Activated CD4-positive, alpha-beta T cell treated with anti-CD3 and anti-CD28 coated beads, Interleukin-2, amount 10 ng/mL, durations not matched to agents 24 days and 14 days (primary cell): ENCODE data around the gene DNMT3L. TPM values are rescaled to one million over a fixed set of nuclear protein-coding genes. Genes with fewer than 3 reads are reported as not detected.
"Not testable (repeated sequence)": the region's sequence is repeated elsewhere in the genome, so short reads cannot be mapped to it uniquely, and the experiment has no call there.

Experiments used
- DNase-seq: peaks from one replicate; pipeline ENCODE4 v3.0.0; 2022
- H3K27ac Mint-ChIP-seq: one replicate; pipeline ENCODE4 v1.8.0; 2022; ENCODE audit warnings: mild to moderate bottlenecking, mixed read lengths
- H3K27me3 Mint-ChIP-seq: one replicate; pipeline ENCODE4 v1.8.0; 2022; ENCODE audit warnings: mixed read lengths
- H3K36me3 Mint-ChIP-seq: one replicate; pipeline ENCODE4 v1.8.0; 2022; ENCODE audit warnings: low read depth, mild to moderate bottlenecking, mixed read lengths
- H3K4me1 Mint-ChIP-seq: one replicate; pipeline ENCODE4 v1.8.0; 2021; ENCODE audit warnings: mixed read lengths
- H3K4me3 Mint-ChIP-seq: one replicate; pipeline ENCODE4 v1.8.0; 2022; ENCODE audit warnings: mild to moderate bottlenecking, moderate library complexity, mixed read lengths
- H3K9me3 Mint-ChIP-seq: one replicate; pipeline ENCODE4 v1.8.0; 2021; ENCODE audit warnings: mixed read lengths
- intact Hi-C: fragments of 100-400 bp; cut with micrococcal nuclease; formaldehyde crosslinking; loops from one replicate; pipeline ENCODE4 v1.15.1; 2023
- total RNA-seq: library from RNA; stranded (reverse); gene quantifications from 2 replicates; pipeline ENCODE4 v1.2.3, GENCODE V29; 2022

DNMT3L gene
- total RNA-seq, 1 donor from 2014 or later: not detected

DNA sequence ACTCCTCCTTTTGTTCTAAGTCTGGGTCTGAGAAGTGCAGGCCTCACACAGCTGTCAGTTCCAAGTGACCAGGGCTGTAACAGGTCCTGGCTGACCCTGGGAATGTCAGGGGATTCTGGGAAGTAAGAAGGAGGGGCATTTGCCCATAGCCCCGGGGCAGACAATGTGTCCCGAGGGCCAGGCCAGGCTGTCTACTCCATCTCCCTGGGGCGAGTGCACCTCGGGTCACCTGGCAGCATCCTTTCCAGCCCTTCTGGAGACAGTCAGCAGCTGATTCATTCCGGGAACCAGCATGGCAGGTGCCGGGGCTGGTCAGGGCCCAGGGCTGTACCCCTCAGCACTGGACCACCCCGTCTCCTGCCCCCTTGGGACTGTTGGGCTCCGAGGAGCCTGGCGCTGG is 34.1 kb downstream of the DNMT3L start:
- intact Hi-C loops, H3K27ac Mint-ChIP-seq, DNase-seq, H3K9me3 Mint-ChIP-seq, H3K4me3 Mint-ChIP-seq, H3K4me1 Mint-ChIP-seq, H3K36me3 Mint-ChIP-seq, H3K27me3 Mint-ChIP-seq: not testable (repeated sequence)

DNA sequence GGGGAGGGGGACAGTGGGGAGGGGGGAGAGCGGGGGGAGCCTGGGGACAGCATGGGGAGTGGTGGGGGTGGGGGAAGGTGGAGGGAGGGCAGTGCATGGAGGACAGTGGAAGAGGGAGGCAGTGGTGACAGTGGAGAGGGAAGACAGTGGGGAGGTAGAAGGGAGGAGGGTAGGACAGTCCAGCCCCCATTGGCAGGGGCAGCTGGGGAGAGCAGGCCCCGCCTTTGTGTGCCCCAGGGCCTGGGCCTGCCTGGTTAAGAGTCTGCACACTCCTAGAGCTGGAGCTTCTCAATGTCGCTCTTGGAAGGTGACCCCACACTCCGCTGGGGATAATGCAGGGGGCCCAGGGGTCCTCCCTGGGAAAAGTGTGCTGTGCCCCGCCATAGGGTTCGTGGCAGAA is 36.1 kb downstream of the DNMT3L start:
- H3K27me3 Mint-ChIP-seq, DNase-seq, H3K4me1 Mint-ChIP-seq, H3K36me3 Mint-ChIP-seq, H3K4me3 Mint-ChIP-seq, H3K9me3 Mint-ChIP-seq, intact Hi-C loops, H3K27ac Mint-ChIP-seq: not testable (repeated sequence)

GRCh38 chr21:44223334-44223733 is 38.4 kb downstream of the DNMT3L start:
- DNase-seq, H3K36me3 Mint-ChIP-seq, H3K9me3 Mint-ChIP-seq, H3K4me1 Mint-ChIP-seq, H3K27ac Mint-ChIP-seq, H3K4me3 Mint-ChIP-seq, intact Hi-C loops, H3K27me3 Mint-ChIP-seq: not testable (repeated sequence)

DNA sequence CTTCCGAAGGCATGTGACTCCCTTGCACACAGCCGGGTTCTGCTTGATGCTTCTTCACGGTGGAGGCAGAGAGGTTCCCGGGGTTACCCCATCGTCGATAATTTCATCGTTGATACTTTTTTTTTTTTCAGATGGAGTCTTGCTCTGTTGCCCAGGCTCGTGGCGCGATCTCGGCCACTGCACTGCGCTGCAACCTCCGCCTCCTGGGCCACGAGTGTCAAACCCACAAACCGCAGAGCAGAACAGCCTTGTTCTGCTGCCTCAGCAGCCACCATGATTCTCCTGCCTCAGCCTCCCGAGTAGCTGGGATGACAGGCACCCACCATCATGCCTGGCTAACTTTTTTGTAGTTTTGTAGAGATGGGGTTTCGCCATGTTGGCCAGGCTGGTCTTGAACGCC is 41.0 kb downstream of the DNMT3L start:
- H3K4me3 Mint-ChIP-seq, H3K36me3 Mint-ChIP-seq, H3K4me1 Mint-ChIP-seq, DNase-seq, H3K27me3 Mint-ChIP-seq, H3K9me3 Mint-ChIP-seq, intact Hi-C loops, H3K27ac Mint-ChIP-seq: not testable (repeated sequence)

DNA sequence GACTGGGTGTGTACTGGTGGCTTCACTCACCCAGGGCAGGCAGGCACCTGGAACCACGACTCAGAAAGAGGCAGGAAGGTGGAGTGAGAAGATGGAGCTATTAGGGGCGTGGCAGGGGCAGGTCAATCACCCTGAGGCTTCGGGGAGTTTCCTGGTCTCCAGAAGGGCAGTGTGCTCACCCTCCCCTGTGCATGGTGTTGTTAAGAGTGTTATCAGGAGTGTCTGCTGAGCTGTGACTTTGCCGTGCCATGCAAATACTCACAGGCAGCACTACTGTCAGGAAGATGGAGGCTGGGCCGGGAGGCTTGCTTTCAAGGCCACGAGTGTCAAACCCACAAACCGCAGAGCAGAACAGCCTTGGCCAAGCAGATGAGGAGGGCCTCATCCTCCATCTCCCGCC is 43.2 kb downstream of the DNMT3L start:
- intact Hi-C loops, DNase-seq, H3K27ac Mint-ChIP-seq, H3K36me3 Mint-ChIP-seq, H3K9me3 Mint-ChIP-seq, H3K27me3 Mint-ChIP-seq, H3K4me1 Mint-ChIP-seq, H3K4me3 Mint-ChIP-seq: not testable (repeated sequence)

GRCh38 chr21:44211978-44212377 is 49.7 kb downstream of the DNMT3L start:
- H3K9me3 Mint-ChIP-seq, H3K4me3 Mint-ChIP-seq, H3K27me3 Mint-ChIP-seq, H3K4me1 Mint-ChIP-seq, intact Hi-C loops, H3K27ac Mint-ChIP-seq, DNase-seq, H3K36me3 Mint-ChIP-seq: not testable (repeated sequence)

GRCh38 chr21:44211574-44211973 is 50.1 kb downstream of the DNMT3L start:
- DNase-seq, H3K36me3 Mint-ChIP-seq, H3K4me3 Mint-ChIP-seq, H3K27ac Mint-ChIP-seq, H3K4me1 Mint-ChIP-seq, H3K9me3 Mint-ChIP-seq, H3K27me3 Mint-ChIP-seq, intact Hi-C loops: not testable (repeated sequence)

- H3K36me3 Mint-ChIP-seq, H3K4me3 Mint-ChIP-seq, H3K27ac Mint-ChIP-seq, DNase-seq, H3K9me3 Mint-ChIP-seq, H3K27me3 Mint-ChIP-seq, H3K4me1 Mint-ChIP-seq, intact Hi-C loops: not testable (repeated sequence)
Observed at GRCh38 chr21:44207860-44208646, 53.6 kb downstream of the DNMT3L start.

DNA sequence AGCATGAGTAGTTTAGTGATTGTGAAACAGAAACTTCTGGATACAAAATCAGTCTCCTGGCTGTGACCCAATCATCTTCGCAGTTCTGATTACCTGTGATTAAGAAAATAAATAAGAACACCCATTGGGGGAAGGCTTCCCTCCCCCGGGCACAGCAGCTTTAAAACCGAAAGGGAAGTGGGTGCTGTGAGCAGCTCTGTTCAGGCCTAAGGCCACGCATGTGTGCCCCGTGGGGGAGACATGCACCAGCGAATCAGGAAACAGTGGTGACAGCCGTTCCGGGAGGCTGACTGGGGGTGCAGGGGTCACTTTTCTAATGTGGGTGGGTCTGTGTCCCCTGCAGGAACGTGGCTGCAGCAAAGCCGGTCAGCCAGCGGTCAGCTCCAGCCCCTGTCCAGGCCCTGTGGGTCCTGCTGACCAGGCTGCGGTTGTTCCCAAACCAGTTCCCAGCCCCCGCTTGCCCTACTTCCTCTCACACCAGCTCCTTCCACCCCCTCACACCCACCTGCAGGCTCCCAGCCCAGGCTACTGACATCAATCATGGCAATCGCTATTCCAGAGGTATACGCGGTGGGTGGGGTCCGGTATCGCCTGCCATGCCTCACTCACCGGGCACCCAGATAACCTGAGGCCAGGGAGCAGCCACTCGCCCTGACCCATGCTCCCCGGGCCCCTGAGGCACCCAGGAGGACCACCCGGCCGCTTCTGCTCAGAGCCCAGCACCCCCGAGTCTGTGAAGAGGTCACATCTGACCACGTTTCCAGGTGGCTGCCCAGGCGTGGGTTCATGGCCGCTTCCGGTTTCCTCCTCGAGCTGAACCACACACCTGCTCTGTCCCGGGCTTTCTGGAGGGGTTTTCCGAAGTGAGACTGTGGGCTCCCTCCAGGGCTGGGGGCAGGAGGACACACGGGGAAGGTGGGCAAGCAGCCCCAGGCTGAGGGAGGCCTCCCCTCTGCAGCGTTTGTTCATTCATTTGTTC is 54.7 kb downstream of the DNMT3L start:
- H3K4me1 Mint-ChIP-seq, intact Hi-C loops, H3K27ac Mint-ChIP-seq, DNase-seq, H3K27me3 Mint-ChIP-seq, H3K4me3 Mint-ChIP-seq, H3K9me3 Mint-ChIP-seq, H3K36me3 Mint-ChIP-seq: not testable (repeated sequence)

DNA sequence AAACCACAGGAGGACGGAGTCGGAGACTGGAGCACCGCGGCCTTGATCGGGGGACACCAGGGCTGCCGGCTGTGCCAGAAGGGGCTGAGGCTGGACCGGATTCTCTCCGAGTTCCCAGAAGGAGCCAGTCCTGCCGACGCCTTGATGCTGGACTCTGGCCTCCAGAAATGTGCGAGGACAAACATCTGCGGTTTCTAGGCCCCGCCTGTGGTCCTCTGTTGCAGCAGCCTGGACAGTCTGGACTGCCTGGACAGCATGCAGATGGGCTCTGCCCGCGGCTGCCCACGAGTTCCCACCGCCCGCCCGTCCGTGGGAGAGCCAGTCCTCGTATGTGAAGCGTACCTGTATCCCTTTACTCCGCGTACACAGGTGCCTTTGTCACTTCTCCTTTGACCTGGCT is 55.5 kb downstream of the DNMT3L start:
- H3K9me3 Mint-ChIP-seq, intact Hi-C loops, H3K4me1 Mint-ChIP-seq, H3K27ac Mint-ChIP-seq, H3K36me3 Mint-ChIP-seq, H3K4me3 Mint-ChIP-seq, DNase-seq, H3K27me3 Mint-ChIP-seq: not testable (repeated sequence)

GRCh38 chr21:44202590-44203299 is 59.0 kb downstream of the DNMT3L start:
- DNase-seq, H3K9me3 Mint-ChIP-seq, intact Hi-C loops, H3K4me1 Mint-ChIP-seq, H3K36me3 Mint-ChIP-seq, H3K4me3 Mint-ChIP-seq, H3K27ac Mint-ChIP-seq, H3K27me3 Mint-ChIP-seq: not testable (repeated sequence)

DNA sequence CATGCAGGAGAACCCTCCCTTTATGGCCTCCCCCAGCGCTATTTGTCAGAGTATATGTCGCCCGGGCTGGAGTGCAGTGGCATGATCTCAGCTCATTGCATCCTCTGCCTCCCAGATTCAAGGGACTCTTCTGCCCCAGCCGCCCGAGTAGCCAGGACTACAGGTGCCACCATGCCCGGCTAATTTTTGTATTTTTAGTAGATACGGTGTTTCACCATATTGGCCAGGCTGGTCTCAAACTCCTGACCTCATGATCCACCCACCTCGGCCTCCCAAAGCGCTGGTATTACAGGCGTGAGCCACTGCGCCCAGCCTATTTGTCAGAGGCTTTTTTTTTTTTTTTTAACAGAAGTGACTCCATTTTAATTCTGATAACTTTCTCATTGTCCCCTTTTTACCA is 61.7 kb downstream of the DNMT3L start:
- H3K27ac Mint-ChIP-seq, H3K9me3 Mint-ChIP-seq, H3K4me1 Mint-ChIP-seq, H3K4me3 Mint-ChIP-seq, H3K36me3 Mint-ChIP-seq, DNase-seq, H3K27me3 Mint-ChIP-seq, intact Hi-C loops: not testable (repeated sequence)

- Mint-ChIP-seq H3K9me3 (no peaks in the 10 kb centered on the region), H3K27me3 (no peaks in the 10 kb centered on the region), H3K36me3 (no peaks in the 10 kb centered on the region), H3K4me1 (no peaks in the 10 kb centered on the region), H3K4me3 (no peak overlapping the region), H3K27ac (no peak overlapping the region)
- no peak for DNase-seq
- intact Hi-C loops: no loop called here
Observed at GRCh38 chr21:44199448-44199847, 62.2 kb downstream of the DNMT3L start.

GRCh38 chr21:44197156-44197516 is 64.6 kb downstream of the DNMT3L start:
- DNase-seq, H3K4me1 Mint-ChIP-seq, H3K36me3 Mint-ChIP-seq, H3K27ac Mint-ChIP-seq, H3K27me3 Mint-ChIP-seq, H3K9me3 Mint-ChIP-seq, H3K4me3 Mint-ChIP-seq, intact Hi-C loops: not testable (repeated sequence)
